Naive thymus-derived CD4-positive, alpha-beta T cell (primary cell): Measurements from ENCODE around the gene RAB40AL. TPM values are rescaled to one million over a fixed set of nuclear protein-coding genes. Genes with fewer than 3 reads are reported as not detected.
A peak's percentile ranks its signal among the peaks of the same experiment; 100 is the strongest.
"Not testable (repeated sequence)": the region's sequence is repeated elsewhere in the genome, so short reads cannot be mapped to it uniquely, and the experiment has no call there.

Experiments used
- ATAC-seq: fragments of 150-1000 bp; cut with Tn5 transposase; 2 replicates; pipeline ENCODE4 v1.10.0; 2021; ENCODE audit warnings: mild to moderate bottlenecking, moderate library complexity
- CTCF ChIA-PET: fragments of 350-600 bp; sonication (Branson Sonifier 250); formaldehyde crosslinking; loops from one replicate; lab custom pipeline; 2021; ENCODE audit warnings: antibody characterized with exemption; lab: Charles Lee
- POLR2A ChIA-PET: fragments of 350-600 bp; sonication (Branson Sonifier 250); formaldehyde crosslinking; loops from one replicate; lab custom pipeline; 2021; ENCODE audit warnings: antibody characterized with exemption, inconsistent platforms; lab: Charles Lee
- DNase-seq, 9 donors: peaks; one replicate each; pipeline versions ENCODE4 v3.0.0 to v3.0.0-alpha.2; 2020 to 2022; ENCODE audit warnings: mixed read lengths in 1 of 9
- H3K27ac ChIP-seq: one replicate; pipeline ENCODE4 v1.7.0; 2013; ENCODE audit warnings: mild to moderate bottlenecking, low read depth, low read length, moderate library complexity
- H3K27me3 ChIP-seq, 2 donors: one replicate each; pipeline ENCODE4 v1.7.0; 2013; ENCODE audit warnings: low read length in 2 of 2, mild to moderate bottlenecking in 2 of 2, moderate library complexity in 2 of 2; ENCODE audit not compliant: control insufficient read depth in 2 of 2, insufficient read depth in 2 of 2
- H3K36me3 ChIP-seq, 3 experiments: 1 replicate in 2 of 3; 2 replicates in 1 of 3; pipeline ENCODE4 v1.7.0; 2013; ENCODE audit warnings: low read length in 3 of 3, mild to moderate bottlenecking in 3 of 3, moderate library complexity in 1 of 3; ENCODE audit not compliant: insufficient read depth in 3 of 3, control insufficient read depth in 2 of 3
- H3K4me1 ChIP-seq, 2 donors: one replicate each; pipeline ENCODE4 v1.7.0; 2013; ENCODE audit warnings: low read length in 2 of 2, mild to moderate bottlenecking in 2 of 2, moderate library complexity in 1 of 2; ENCODE audit not compliant: control insufficient read depth in 2 of 2, insufficient read depth in 2 of 2
- H3K4me3 ChIP-seq: 2 replicates; pipeline ENCODE4 v1.7.0; 2013; ENCODE audit warnings: mild to moderate bottlenecking, low read length
- H3K9me3 ChIP-seq, 3 experiments: 1 replicate in 2 of 3; 2 replicates in 1 of 3; pipeline ENCODE4 v1.7.0; 2013; ENCODE audit warnings: low read length in 3 of 3; ENCODE audit not compliant: control insufficient read depth in 2 of 3
- H3K27ac Mint-ChIP-seq, 9 donors: one replicate each; pipeline ENCODE4 v1.8.0; 2020 to 2022; ENCODE audit warnings: mixed read lengths in 9 of 9, mild to moderate bottlenecking in 8 of 9, moderate library complexity in 5 of 9, inconsistent platforms in 2 of 9
- H3K27me3 Mint-ChIP-seq, 5 donors: one replicate each; pipeline ENCODE4 v1.8.0; 2021 to 2022; ENCODE audit warnings: mixed read lengths in 5 of 5, mild to moderate bottlenecking in 1 of 5
- H3K36me3 Mint-ChIP-seq, 5 donors: one replicate each; pipeline ENCODE4 v1.8.0; 2020 to 2022; ENCODE audit warnings: mixed read lengths in 5 of 5, mild to moderate bottlenecking in 3 of 5, inconsistent platforms in 1 of 5
- H3K4me1 Mint-ChIP-seq, 7 donors: one replicate each; pipeline ENCODE4 v1.8.0; 2020 to 2022; ENCODE audit warnings: mixed read lengths in 7 of 7, mild to moderate bottlenecking in 3 of 7, inconsistent platforms in 1 of 7
- H3K4me3 Mint-ChIP-seq, 10 donors: one replicate each; pipeline ENCODE4 v1.8.0; 2020 to 2022; ENCODE audit warnings: mild to moderate bottlenecking in 10 of 10, mixed read lengths in 10 of 10, moderate library complexity in 6 of 10, inconsistent platforms in 2 of 10
- H3K9me3 Mint-ChIP-seq, 11 donors: one replicate each; pipeline ENCODE4 v1.8.0; 2020 to 2022; ENCODE audit warnings: mixed read lengths in 11 of 11, mild to moderate bottlenecking in 4 of 11, inconsistent platforms in 1 of 11, moderate library complexity in 1 of 11
- intact Hi-C, 2 donors: fragments of 100-400 bp; cut with micrococcal nuclease; formaldehyde crosslinking; loops; one replicate each; pipeline ENCODE4 v1.15.1; 2023
- polyA plus RNA-seq, 2 donors: library from polyadenylated mRNA; unstranded; fragments of 300-500 nt; fragmentation: Illumina TruSeq; gene quantifications; one replicate each; pipeline ENCODE4 v1.2.3, GENCODE V29; 2021
- total RNA-seq, 6 experiments: library from RNA in 5 of 6; stranded (reverse) in 5 of 6; gene quantifications; 1 replicate in 5 of 6; 2 replicates in 1 of 6; pipeline ENCODE4 v1.2.3 and lab custom pipeline; 2021 to 2026

The RAB40AL gene
- total and polyA plus RNA-seq, 7 experiments from 2014 or later: 0.37 to 0.48 (median 0.46) TPM; not detected in 4

DNA sequence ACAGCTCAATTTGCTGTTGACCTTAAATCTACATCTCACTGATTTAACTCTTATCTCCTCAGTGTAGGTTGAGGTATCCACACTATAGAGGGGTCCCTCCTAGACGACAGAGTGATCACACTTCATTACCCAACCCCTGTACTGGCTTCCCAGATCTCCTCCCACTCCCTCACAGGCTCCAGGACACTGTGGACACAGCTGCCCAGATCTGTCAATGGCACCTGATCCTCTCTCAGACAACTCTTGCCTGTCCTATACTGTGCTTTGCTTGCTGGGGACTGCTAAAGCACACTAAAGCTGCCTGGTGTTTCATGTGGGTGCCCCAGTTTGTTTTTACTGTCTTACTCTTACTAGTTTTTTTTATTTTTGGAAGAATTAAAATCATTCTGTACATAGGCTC, 27.9 kb downstream of the RAB40AL start:
- POLR2A ChIA-PET: no interaction called here
- Mint-ChIP-seq H3K36me3 (peaks cover 0 to 8% (median 0%) of the 10 kb centered on the region in 5 donors), H3K4me3 (no peak overlapping the region), H3K4me1 (no peaks in the 10 kb centered on the region), H3K9me3 (peaks cover 0 to 21% (median 7%) of the 10 kb centered on the region in 11 donors), H3K27me3 (no peaks in the 10 kb centered on the region), H3K27ac (no peak overlapping the region)
- DNase-seq (no peak), ATAC-seq (no peak)
- CTCF ChIA-PET: no interaction called here
- H3K4me1 ChIP-seq: no peaks in the 10 kb centered on the region
- H3K36me3 ChIP-seq: no peaks in the 10 kb centered on the region
- no peaks in the 10 kb centered on the region for H3K27me3 ChIP-seq
- no peak overlapping the region for H3K27ac ChIP-seq
- H3K9me3 ChIP-seq: peaks cover 0 to 7% (median 0%) of the 10 kb centered on the region in 3 experiments
- H3K4me3 ChIP-seq: no peak overlapping the region
- intact Hi-C loops: no loop called here

DNA sequence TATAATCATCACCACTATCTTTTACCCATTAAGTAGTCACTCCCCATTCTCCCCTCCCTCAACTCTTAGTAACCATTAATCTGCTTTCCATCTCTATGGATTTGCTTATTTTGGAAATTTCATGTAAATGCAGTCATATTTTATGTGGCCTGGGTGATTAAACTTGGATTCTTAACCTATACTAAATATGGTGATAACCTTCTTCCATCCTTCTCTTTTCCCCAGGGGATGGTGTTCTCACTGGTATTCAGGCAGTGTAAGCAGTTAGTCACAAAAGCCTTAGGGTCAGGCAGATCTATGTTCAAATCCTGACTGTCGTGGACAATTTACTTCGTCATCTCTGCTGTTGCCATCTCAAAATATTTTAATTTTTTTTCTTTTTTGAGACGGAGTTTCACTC, 29.6 kb downstream of the RAB40AL start:
- POLR2A ChIA-PET: no interaction called here
- H3K36me3 ChIP-seq: no peaks in the 10 kb centered on the region
- no peak overlapping the region for H3K27ac Mint-ChIP-seq
- no peaks in the 10 kb centered on the region for H3K4me1 Mint-ChIP-seq
- DNase-seq (no peak), ATAC-seq (no peak)
- H3K27me3 ChIP-seq: no peaks in the 10 kb centered on the region
- H3K27ac ChIP-seq: no peak overlapping the region
- intact Hi-C loops: no loop called here
- no peak overlapping the region for H3K4me3 Mint-ChIP-seq
- no peaks in the 10 kb centered on the region for H3K4me1 ChIP-seq
- H3K36me3 Mint-ChIP-seq: peaks cover 0 to 8% (median 4%) of the 10 kb centered on the region in 5 donors
- CTCF ChIA-PET: no interaction called here
- H3K4me3 ChIP-seq: no peak overlapping the region
- H3K9me3 ChIP-seq: peaks cover 0 to 12% (median 0%) of the 10 kb centered on the region in 3 experiments
- peaks cover 0 to 39% (median 15%) of the 10 kb centered on the region in 11 donors for H3K9me3 Mint-ChIP-seq
- H3K27me3 Mint-ChIP-seq: no peaks in the 10 kb centered on the region

- no peak overlapping the region for H3K4me3 Mint-ChIP-seq
- ChIA-PET CTCF (interaction anchor here (0.6 to 1.5 kb wide), 2 partner anchors 17 to 27 kb away, joined by 3 to 4 read pairs; no protein-coding TSS in a partner anchor), POLR2A (no interaction called here)
These were observed 31.1 kb downstream of the RAB40AL start for GRCh38 chrX:102968216-102968615.

GRCh38 chrX:102971536-102971935, 34.5 kb downstream of the RAB40AL start:
- H3K4me3 Mint-ChIP-seq, CTCF ChIA-PET, DNase-seq, H3K4me3 ChIP-seq, POLR2A ChIA-PET, H3K27ac ChIP-seq, H3K27me3 ChIP-seq, H3K4me1 ChIP-seq, H3K27me3 Mint-ChIP-seq, H3K27ac Mint-ChIP-seq, H3K36me3 ChIP-seq, ATAC-seq, intact Hi-C loops, H3K4me1 Mint-ChIP-seq: not testable (repeated sequence)
- Mint-ChIP-seq H3K36me3 (peaks cover 0 to 14% (median 5%) of the 10 kb centered on the region in 5 donors), H3K9me3 (peaks cover 0 to 54% (median 19%) of the 10 kb centered on the region in 11 donors)
- peaks cover 0 to 12% (median 0%) of the 10 kb centered on the region in 3 experiments for H3K9me3 ChIP-seq

More at GRCh38 chrX:102968216-102968615, 31.1 kb downstream of the RAB40AL start:
- intact Hi-C loops: no loop called here
- Mint-ChIP-seq H3K4me1 (no peaks in the 10 kb centered on the region), H3K27me3 (peaks cover 0 to 3% (median 0%) of the 10 kb centered on the region in 5 donors), H3K9me3 (peaks cover 0 to 48% (median 18%) of the 10 kb centered on the region in 11 donors), H3K27ac (no peak overlapping the region), H3K36me3 (peaks cover 0 to 9% (median 5%) of the 10 kb centered on the region in 5 donors)
- H3K36me3 ChIP-seq: no peaks in the 10 kb centered on the region
- DNase-seq: no peak
- no peak overlapping the region for H3K4me3 ChIP-seq
- no peaks in the 10 kb centered on the region for H3K27me3 ChIP-seq
- peaks cover 0 to 12% (median 0%) of the 10 kb centered on the region in 3 experiments for H3K9me3 ChIP-seq
- no peaks in the 10 kb centered on the region for H3K4me1 ChIP-seq
- no peak overlapping the region for H3K27ac ChIP-seq
- no peak for ATAC-seq

GRCh38 chrX:102975016-102975415, 37.9 kb downstream of the RAB40AL start:
- ChIA-PET CTCF (no interaction called here), POLR2A (no interaction called here)
- ATAC-seq (no peak), DNase-seq (no peak)
- Histone ChIP-seq H3K27me3 (no peaks in the 10 kb centered on the region), H3K9me3 (peaks cover 0 to 5% (median 0%) of the 10 kb centered on the region in 3 experiments), H3K4me3 (no peak overlapping the region), H3K36me3 (no peaks in the 10 kb centered on the region), H3K4me1 (no peaks in the 10 kb centered on the region), H3K27ac (no peak overlapping the region)
- Mint-ChIP-seq H3K27ac (no peak overlapping the region), H3K27me3 (peaks cover 0 to 9% (median 4%) of the 10 kb centered on the region in 5 donors), H3K9me3 (peaks cover 0 to 33% (median 14%) of the 10 kb centered on the region in 11 donors), H3K4me3 (no peak overlapping the region), H3K4me1 (no peaks in the 10 kb centered on the region), H3K36me3 (peaks cover 0 to 6% (median 5%) of the 10 kb centered on the region in 5 donors)
- intact Hi-C loops: no loop called here

- ATAC-seq (peak; percentile 52), DNase-seq (no peak)
- no peak overlapping the region for H3K27ac ChIP-seq
- POLR2A ChIA-PET: no interaction called here
- CTCF ChIA-PET: interaction anchor here (0.8 kb wide), 1 partner anchor 25 kb away, joined by 3 read pairs; no protein-coding TSS in a partner anchor
- no peaks in the 10 kb centered on the region for H3K36me3 ChIP-seq
- no peak overlapping the region for H3K27ac Mint-ChIP-seq
- H3K36me3 Mint-ChIP-seq: peaks cover 0 to 6% (median 3%) of the 10 kb centered on the region in 5 donors
- H3K27me3 ChIP-seq: no peaks in the 10 kb centered on the region
- H3K9me3 ChIP-seq: peaks cover 0 to 3% (median 0%) of the 10 kb centered on the region in 3 experiments
- H3K4me3 Mint-ChIP-seq: no peak overlapping the region
- H3K4me1 Mint-ChIP-seq: no peaks in the 10 kb centered on the region
- no peaks in the 10 kb centered on the region for H3K4me1 ChIP-seq
- no peak overlapping the region for H3K4me3 ChIP-seq
- H3K27me3 Mint-ChIP-seq: peaks cover 0 to 9% (median 4%) of the 10 kb centered on the region in 5 donors
- H3K9me3 Mint-ChIP-seq: peaks cover 0 to 22% (median 8%) of the 10 kb centered on the region in 11 donors
- intact Hi-C loops: no loop called here
These were observed 39.2 kb downstream of the RAB40AL start for GRCh38 chrX:102976286-102976685.
